ENCODE measurements around the gene WDR45B. TPM values are rescaled to one million over a fixed set of nuclear protein-coding genes. Genes with fewer than 3 reads are reported as not detected.

WDR45B gene
- total RNA-seq, 1 donor from 2014 or later: 74.0 TPM

- Mint-ChIP-seq H3K4me1 (ENCODE audit: unreplicated experiment) (peaks cover 12% of the 10 kb centered on the region), H3K27me3 (no peaks in the 10 kb centered on the region), H3K4me3 (no peak overlapping the region), H3K36me3 (peaks cover 7% of the 10 kb centered on the region), H3K9me3 (no peaks in the 10 kb centered on the region), H3K27ac (no peak overlapping the region)
- TF ChIP-seq CTCF (conservative IDR thresholded peaks at IDR 0.05): no peak
- DNase-seq (ENCODE audit: extremely low spot score, unreplicated experiment): no peak
Observed at GRCh38 chr17:82664276-82664575, 16.0 kb upstream of the WDR45B start.

- TF ChIP-seq CTCF (conservative IDR thresholded peaks at IDR 0.05): no peak
- Mint-ChIP-seq H3K4me1 (ENCODE audit: unreplicated experiment) (peaks cover 10% of the 10 kb centered on the region), H3K4me3 (no peak overlapping the region), H3K27me3 (no peaks in the 10 kb centered on the region), H3K27ac (no peak overlapping the region), H3K36me3 (peaks cover 7% of the 10 kb centered on the region), H3K9me3 (no peaks in the 10 kb centered on the region)
- no peak for DNase-seq (ENCODE audit: extremely low spot score, unreplicated experiment)
Observed at GRCh38 chr17:82663381-82664275, 15.4 kb upstream of the WDR45B start.

GRCh38 chr17:82662711-82663261 lies 14.5 kb upstream of the WDR45B start:
- no peak for TF ChIP-seq CTCF (conservative IDR thresholded peaks at IDR 0.05)
- Mint-ChIP-seq H3K4me3 (no peak overlapping the region), H3K4me1 (ENCODE audit: unreplicated experiment) (peaks cover 6% of the 10 kb centered on the region), H3K36me3 (peaks cover 7% of the 10 kb centered on the region), H3K9me3 (no peaks in the 10 kb centered on the region), H3K27me3 (no peaks in the 10 kb centered on the region), H3K27ac (no peak overlapping the region)
- no peak for DNase-seq (ENCODE audit: extremely low spot score, unreplicated experiment)

GRCh38 chr17:82661717-82662683 lies 13.8 kb upstream of the WDR45B start:
- DNase-seq (ENCODE audit: extremely low spot score, unreplicated experiment): no peak
- H3K4me3 Mint-ChIP-seq: no peak overlapping the region

More at GRCh38 chr17:82661717-82662683, 13.8 kb upstream of the WDR45B start:
- no peaks in the 10 kb centered on the region for H3K9me3 Mint-ChIP-seq
- TF ChIP-seq CTCF (conservative IDR thresholded peaks at IDR 0.05): no peak
- H3K4me1 Mint-ChIP-seq (ENCODE audit: unreplicated experiment): peaks cover 6% of the 10 kb centered on the region
- H3K27me3 Mint-ChIP-seq: no peaks in the 10 kb centered on the region
- no peak overlapping the region for H3K27ac Mint-ChIP-seq
- H3K36me3 Mint-ChIP-seq: peaks cover 14% of the 10 kb centered on the region

Data from type B pancreatic cell (in vitro differentiated cells).